ENCODE data around the gene TMEM266.

Gene TMEM266

GRCh38 chr15:76201536-76202255 lies 141.9 kb downstream of the TMEM266 start:
- DNase-seq (ENCODE audit: low read depth, low spot score), result no peak

GRCh38 chr15:76203346-76204108 lies 143.7 kb downstream of the TMEM266 start:
- DNase-seq (ENCODE audit: low read depth, low spot score), result no peak

GRCh38 chr15:76204109-76204845 lies 144.5 kb downstream of the TMEM266 start:
- no peak for DNase-seq (ENCODE audit: low read depth, low spot score)

GRCh38 chr15:76204916-76205460 lies 145.2 kb downstream of the TMEM266 start:
- DNase-seq (ENCODE audit: low read depth, low spot score), result no peak

GRCh38 chr15:76206325-76206976 lies 146.7 kb downstream of the TMEM266 start:
- no peak for DNase-seq (ENCODE audit: low read depth, low spot score)

GRCh38 chr15:76208084-76208785 lies 148.4 kb downstream of the TMEM266 start:
- DNase-seq (ENCODE audit: low read depth, low spot score), result no peak

- DNase-seq (ENCODE audit: low read depth, low spot score), result no peak
Measured at GRCh38 chr15:76208786-76209424, 149.1 kb downstream of the TMEM266 start.

GRCh38 chr15:76209523-76209922 lies 149.7 kb downstream of the TMEM266 start:
- no peak for DNase-seq (ENCODE audit: low read depth, low spot score)

- DNase-seq (ENCODE audit: low read depth, low spot score), result no peak
Measured at GRCh38 chr15:76209942-76210341, 150.2 kb downstream of the TMEM266 start.

- DNase-seq (ENCODE audit: low read depth, low spot score), result no peak
Measured at GRCh38 chr15:76215634-76216033, 155.8 kb downstream of the TMEM266 start.

GRCh38 chr15:76217029-76217881 lies 157.5 kb downstream of the TMEM266 start:
- no peak for DNase-seq (ENCODE audit: low read depth, low spot score)

- DNase-seq (ENCODE audit: low read depth, low spot score), result no peak
Measured at GRCh38 chr15:76217882-76218217, 158.1 kb downstream of the TMEM266 start.

GRCh38 chr15:76221085-76221767 lies 161.4 kb downstream of the TMEM266 start:
- DNase-seq (ENCODE audit: low read depth, low spot score), result no peak

GRCh38 chr15:76222159-76222558 lies 162.4 kb downstream of the TMEM266 start:
- DNase-seq (ENCODE audit: low read depth, low spot score), result no peak

GRCh38 chr15:76223521-76223920 lies 163.7 kb downstream of the TMEM266 start:
- no peak for DNase-seq (ENCODE audit: low read depth, low spot score)

- no peak for DNase-seq (ENCODE audit: low read depth, low spot score)
Measured at GRCh38 chr15:76229266-76229665, 169.5 kb downstream of the TMEM266 start.

GRCh38 chr15:76233921-76234320 lies 174.1 kb downstream of the TMEM266 start:
- no peak for DNase-seq (ENCODE audit: low read depth, low spot score)

GRCh38 chr15:76234337-76234889 lies 174.6 kb downstream of the TMEM266 start:
- DNase-seq (ENCODE audit: low read depth, low spot score), result no peak

Measured in iPS DF 19.7 (cell line).